Skin of body (tissue), 2 donors: Measurements from ENCODE around the gene SLC38A10. TPM values are rescaled to one million over a fixed set of nuclear protein-coding genes. Genes with fewer than 3 reads are reported as not detected.
"Not testable (repeated sequence)": the region's sequence is repeated elsewhere in the genome, so short reads cannot be mapped to it uniquely, and the experiment has no call there.

Source experiments
- DNase-seq: peaks from one replicate; lab custom pipeline; 2025; lab: John Stamatoyannopoulos, UW
- total RNA-seq: library from RNA; depleted of rRNA; stranded (reverse); fragments of >200 nt; gene quantifications from one replicate; pipeline ENCODE4 v1.2.3, GENCODE V29; 2014

SLC38A10 gene
- total RNA-seq, 1 donor from 2014 or later = 29.2 TPM

GRCh38 chr17:81232616-81233241 is 62.4 kb downstream of the SLC38A10 start:
- DNase-seq = no peak

- no peak for DNase-seq
These were observed 63.1 kb downstream of the SLC38A10 start for GRCh38 chr17:81231766-81232581.

GRCh38 chr17:81231121-81231645 is 63.9 kb downstream of the SLC38A10 start:
- no peak for DNase-seq

GRCh38 chr17:81230043-81230820 is 64.9 kb downstream of the SLC38A10 start:
- DNase-seq = no peak

- DNase-seq = no peak
These were observed 65.5 kb downstream of the SLC38A10 start for GRCh38 chr17:81229666-81229920.

GRCh38 chr17:81228834-81229665 is 66.1 kb downstream of the SLC38A10 start:
- DNase-seq = no peak

GRCh38 chr17:81228420-81228819 is 66.7 kb downstream of the SLC38A10 start:
- DNase-seq = no peak

GRCh38 chr17:81227630-81228029 is 67.5 kb downstream of the SLC38A10 start:
- not testable (repeated sequence) for DNase-seq

- DNase-seq = no peak
These were observed 71.4 kb downstream of the SLC38A10 start for GRCh38 chr17:81223762-81224130.

GRCh38 chr17:81222906-81223761 is 72.0 kb downstream of the SLC38A10 start, which contains the start of gene CEP131:
Gene CEP131, minus strand, starts transcription at chr17:81222965. Its CDS starts 2,909 bp downstream, at chr17:81220056.
- DNase-seq = peak; percentile 94

GRCh38 chr17:81222620-81222905 is 72.5 kb downstream of the SLC38A10 start:
- DNase-seq = no peak

- no peak for DNase-seq
These were observed 73.1 kb downstream of the SLC38A10 start for GRCh38 chr17:81221842-81222619.

GRCh38 chr17:81221371-81221841 is 73.7 kb downstream of the SLC38A10 start:
- DNase-seq = no peak

GRCh38 chr17:81219476-81220180 is 75.5 kb downstream of the SLC38A10 start:
- no peak for DNase-seq

- no peak for DNase-seq
These were observed 76.1 kb downstream of the SLC38A10 start for GRCh38 chr17:81218991-81219390.

- DNase-seq = no peak
These were observed 76.6 kb downstream of the SLC38A10 start for GRCh38 chr17:81218459-81218858.

GRCh38 chr17:81217491-81217890 is 77.6 kb downstream of the SLC38A10 start:
- DNase-seq = no peak

- no peak for DNase-seq
These were observed 81.1 kb downstream of the SLC38A10 start for GRCh38 chr17:81213978-81214377.

- no peak for DNase-seq
These were observed 82.7 kb downstream of the SLC38A10 start for GRCh38 chr17:81212365-81212764.
